ENCODE results near the gene ADAMTS17. TPM values are rescaled to one million over a fixed set of nuclear protein-coding genes. Genes with fewer than 3 reads are reported as not detected.

Gene ADAMTS17
- total and polyA plus RNA-seq, 8 donors, result 0.31 to 14.3 (median 6.3) TPM

GRCh38 chr15:99955181-99955525, 386.6 kb downstream of the ADAMTS17 start:
- no peak for TF ChIP-seq POLR2A (IDR thresholded peaks at IDR 0.05)
- TF ChIP-seq EP300 (IDR thresholded peaks at IDR 0.05), result no peak
- no peak for TF ChIP-seq POLR2AphosphoS5 (IDR thresholded peaks at IDR 0.05)
- TF ChIP-seq, protein P1, sequence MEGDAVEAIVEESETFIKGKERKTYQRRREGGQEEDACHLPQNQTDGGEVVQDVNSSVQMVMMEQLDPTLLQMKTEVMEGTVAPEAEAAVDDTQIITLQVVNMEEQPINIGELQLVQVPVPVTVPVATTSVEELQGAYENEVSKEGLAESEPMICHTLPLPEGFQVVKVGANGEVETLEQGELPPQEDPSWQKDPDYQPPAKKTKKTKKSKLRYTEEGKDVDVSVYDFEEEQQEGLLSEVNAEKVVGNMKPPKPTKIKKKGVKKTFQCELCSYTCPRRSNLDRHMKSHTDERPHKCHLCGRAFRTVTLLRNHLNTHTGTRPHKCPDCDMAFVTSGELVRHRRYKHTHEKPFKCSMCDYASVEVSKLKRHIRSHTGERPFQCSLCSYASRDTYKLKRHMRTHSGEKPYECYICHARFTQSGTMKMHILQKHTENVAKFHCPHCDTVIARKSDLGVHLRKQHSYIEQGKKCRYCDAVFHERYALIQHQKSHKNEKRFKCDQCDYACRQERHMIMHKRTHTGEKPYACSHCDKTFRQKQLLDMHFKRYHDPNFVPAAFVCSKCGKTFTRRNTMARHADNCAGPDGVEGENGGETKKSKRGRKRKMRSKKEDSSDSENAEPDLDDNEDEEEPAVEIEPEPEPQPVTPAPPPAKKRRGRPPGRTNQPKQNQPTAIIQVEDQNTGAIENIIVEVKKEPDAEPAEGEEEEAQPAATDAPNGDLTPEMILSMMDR (IDR thresholded peaks at IDR 0.05), result no peak
- Histone ChIP-seq H3K27me3 (no peaks in the 10 kb centered on the region), H3K27ac (no peak overlapping the region), H3K4me1 (no peaks in the 10 kb centered on the region), H3K36me3 (no peaks in the 10 kb centered on the region), H3K9me3 (peaks cover 0 to 8% (median 2%) of the 10 kb centered on the region in 4 donors), H3K4me3 (no peak overlapping the region)
- DNase-seq, result peak in 1 of 2 donors; percentile 3
- WGBS, 5 donors, result 83 to 100% (median 89%) methylated on average over 1 of the region's 1 CpG
- intact Hi-C loops (cut with DNase I; ENCODE audit: low total_unique reads), result no loop called here

DNA sequence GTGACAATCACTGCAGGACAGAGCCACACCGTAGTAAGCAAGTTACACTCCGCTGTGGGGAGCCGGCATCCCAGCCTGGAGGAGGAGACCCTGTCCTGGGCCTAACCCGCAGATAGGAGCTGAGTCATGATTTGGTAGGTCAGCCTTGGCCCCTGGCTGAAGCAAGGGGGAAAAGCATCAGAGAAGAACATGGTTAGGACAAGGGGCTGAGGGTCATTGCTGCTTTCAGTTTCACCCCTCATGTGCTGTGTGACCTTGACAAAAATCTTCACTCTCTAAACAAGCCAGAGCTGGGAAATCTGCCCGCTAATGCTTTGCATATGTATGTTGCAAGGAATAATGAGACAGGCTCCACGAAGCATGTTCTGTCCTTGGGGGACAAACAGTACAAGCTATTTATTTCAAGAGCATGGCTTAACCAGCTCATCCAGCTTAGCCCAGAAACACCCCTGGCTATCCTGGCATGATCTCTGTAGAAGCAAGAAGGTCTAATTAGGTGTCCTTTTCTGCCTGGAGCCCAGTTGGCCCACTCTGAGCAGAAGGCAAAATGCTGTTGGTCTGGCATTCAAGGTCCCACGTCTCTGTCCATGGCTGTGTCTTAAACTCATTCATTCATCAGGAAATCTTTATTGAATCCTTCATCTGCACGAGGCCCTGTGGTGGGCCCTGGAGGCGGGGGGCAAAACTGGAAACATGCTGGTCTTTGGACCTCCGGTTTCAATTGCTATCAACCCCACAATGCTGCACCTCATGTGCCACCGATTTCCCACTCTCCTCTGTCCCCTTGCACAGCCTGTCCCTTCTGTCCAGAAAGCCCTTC, 387.2 kb downstream of the ADAMTS17 start:
- intact Hi-C loops (cut with DNase I; ENCODE audit: low total_unique reads), result no loop called here
- TF ChIP-seq EP300 (IDR thresholded peaks at IDR 0.05) (no peak), POLR2AphosphoS5 (IDR thresholded peaks at IDR 0.05) (peak in 1 of 3 donors; percentile 24), POLR2A (IDR thresholded peaks at IDR 0.05) (no peak)
- TF ChIP-seq, protein P1 (IDR thresholded peaks at IDR 0.05), result no peak
- Histone ChIP-seq H3K27me3 (no peaks in the 10 kb centered on the region), H3K4me1 (no peaks in the 10 kb centered on the region), H3K27ac (no peak overlapping the region), H3K4me3 (no peak overlapping the region), H3K9me3 (peaks cover 0 to 10% (median 2%) of the 10 kb centered on the region in 4 donors), H3K36me3 (no peaks in the 10 kb centered on the region)
- DNase-seq, result peak in 1 of 2 donors; percentile 79
- WGBS, 5 donors, result 72 to 76% (median 75%) methylated on average over 11 of the region's 11 CpGs

DNA sequence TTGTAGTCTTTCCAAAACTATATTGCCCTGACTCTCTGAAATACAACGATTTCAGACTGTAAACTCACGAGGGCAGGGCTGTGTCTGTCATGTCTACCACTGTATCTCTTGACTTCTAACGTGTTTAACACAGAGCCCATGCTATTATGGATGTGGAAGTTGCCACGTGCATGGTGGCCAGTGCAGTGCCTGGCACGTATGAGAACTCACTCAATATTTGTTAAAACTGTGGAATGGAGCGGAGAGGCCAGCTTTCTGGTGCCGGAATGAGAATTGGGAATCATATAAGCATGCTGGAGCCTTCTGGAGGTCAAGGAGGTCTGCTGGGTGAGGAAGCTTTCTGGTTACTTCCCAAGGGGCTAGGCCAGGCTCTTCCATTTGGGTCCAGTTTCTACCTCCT, 387.9 kb downstream of the ADAMTS17 start:
- no peaks in the 10 kb centered on the region for H3K36me3 ChIP-seq
- no peak overlapping the region for H3K27ac ChIP-seq
- no peak for TF ChIP-seq EP300 (IDR thresholded peaks at IDR 0.05)
- TF ChIP-seq, protein P1 (IDR thresholded peaks at IDR 0.05), result no peak
- TF ChIP-seq POLR2AphosphoS5 (IDR thresholded peaks at IDR 0.05), result no peak
- no peak for TF ChIP-seq POLR2A (IDR thresholded peaks at IDR 0.05)
- peaks cover 0 to 10% (median 2%) of the 10 kb centered on the region in 4 donors for H3K9me3 ChIP-seq
- 73 to 90% (median 85%) methylated on average over 7 of the region's 7 CpGs for WGBS, 5 donors
- H3K27me3 ChIP-seq, result no peaks in the 10 kb centered on the region
- no peak overlapping the region for H3K4me3 ChIP-seq
- no peaks in the 10 kb centered on the region for H3K4me1 ChIP-seq
- no peak for DNase-seq
- intact Hi-C loops (cut with DNase I; ENCODE audit: low total_unique reads), result no loop called here

GRCh38 chr15:99951511-99951910, 390.3 kb downstream of the ADAMTS17 start:
- Histone ChIP-seq H3K4me3 (no peak overlapping the region), H3K4me1 (no peaks in the 10 kb centered on the region), H3K36me3 (no peaks in the 10 kb centered on the region), H3K27ac (no peak overlapping the region), H3K9me3 (peaks cover 0 to 12% (median 5%) of the 10 kb centered on the region in 4 donors), H3K27me3 (no peaks in the 10 kb centered on the region)
- WGBS, 5 donors, result 74 to 95% (median 93%) methylated on average over 5 of the region's 5 CpGs
- TF ChIP-seq POLR2AphosphoS5 (IDR thresholded peaks at IDR 0.05) (no peak), POLR2A (IDR thresholded peaks at IDR 0.05) (no peak), EP300 (IDR thresholded peaks at IDR 0.05) (no peak)
- TF ChIP-seq, protein P1 (IDR thresholded peaks at IDR 0.05), result no peak
- DNase-seq, result peak in 1 of 2 donors; percentile 27
- intact Hi-C loops (cut with DNase I; ENCODE audit: low total_unique reads), result no loop called here
